ENCODE results near the gene SYT15. TPM values are rescaled to one million over a fixed set of nuclear protein-coding genes. Genes with fewer than 3 reads are reported as not detected.

Gene SYT15
- polyA plus RNA-seq, 1 of the 3 experiments (the other 2 are of a cell fraction) = 0.07 TPM

DNA sequence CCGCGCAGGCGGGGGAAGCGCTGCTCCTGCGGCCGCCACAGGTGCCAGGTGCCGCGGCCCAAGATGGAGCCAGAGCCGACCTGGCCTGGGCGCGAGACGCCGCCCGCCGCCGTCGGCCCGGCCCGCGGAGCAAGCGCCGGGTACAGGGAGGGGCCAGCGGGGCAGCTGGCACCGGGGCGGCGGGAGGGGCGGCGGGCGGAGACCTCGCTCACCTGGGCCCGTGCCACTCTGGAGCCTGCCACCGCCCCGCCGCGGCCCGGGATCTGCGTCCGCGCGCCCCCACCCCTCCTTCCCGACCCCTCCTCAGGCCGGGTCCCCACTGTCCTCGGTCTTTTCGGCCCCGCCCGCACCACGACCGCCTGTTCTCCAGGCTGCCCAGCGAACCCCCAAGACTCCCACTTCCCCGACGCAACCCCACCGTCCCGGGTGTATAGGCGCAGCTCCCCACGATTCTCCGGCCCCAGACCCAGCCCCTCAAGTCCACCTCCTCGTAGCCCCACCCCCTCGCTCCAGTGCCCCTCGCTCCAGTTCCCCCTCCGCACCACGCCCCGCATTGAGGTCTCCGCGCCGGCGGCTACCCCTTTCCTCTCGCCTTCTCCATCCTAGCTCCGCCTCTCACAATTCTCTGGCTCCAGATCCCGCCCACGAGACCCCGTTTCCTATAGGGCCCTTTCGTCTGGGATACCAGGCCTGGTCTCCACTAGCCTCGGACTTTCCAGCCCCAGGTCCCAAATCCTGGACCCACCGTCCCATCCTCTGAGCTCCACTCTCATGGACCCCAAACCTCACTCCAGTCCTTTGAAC lies 22.2 kb upstream of the SYT15 start, which contains the start of gene GPRIN2:
GPRIN2 (minus strand) TSS at position 144 of the 804 bp plus-strand sequence. CDS start 5,922 bp downstream, outside the sequence.
- Histone ChIP-seq H3F3A (replicated peaks; ENCODE audit: insufficient read depth) (no peaks in the 10 kb centered on the region), H3K4me2 (peak within 1 kb of the TSS; percentile 68; the same call in 1 of the 2 replicates), H3K27me3 (ENCODE audit: insufficient read depth) (peaks cover 37% of the 10 kb centered on the region), H4K20me1 (ENCODE audit: insufficient read depth) (no peaks in the 10 kb centered on the region), H3K9ac (no peak within 1 kb of the TSS), H3K4me1 (ENCODE audit: control insufficient read depth in 1 of 2, insufficient read depth in 2 of 2, low read depth in 1 of 2, low read length in 1 of 2) (peaks cover 0 to 3% of the 10 kb centered on the region in 2 experiments; a peak in 1 of 4 replicates), H3K9me3 (no peaks in the 10 kb centered on the region), H2AFZ (ENCODE audit: low read depth) (peak within 1 kb of the TSS; percentile 31; the same call in 1 of the 2 replicates), H3K79me2 (ENCODE audit: insufficient read depth) (no peaks in the 10 kb centered on the region), H3K9me2 (no peaks in the 10 kb centered on the region), H3K4me3 (ENCODE audit: low read depth in 2 of 2, low read length in 1 of 2) (peak within 1 kb of the TSS; percentile 45 to 49), H3K27ac (ENCODE audit: low read depth in 2 of 2, low read length in 1 of 2) (no peak within 1 kb of the TSS), H3K36me3 (replicated peaks in 1 of 2; ENCODE audit: control insufficient read depth in 1 of 2, insufficient read depth in 2 of 2, low read length in 1 of 2) (no peaks in the 10 kb centered on the region)
- ChIA-PET POLR2A (no interaction called here), CTCF (interaction anchor here (0.6 to 1.3 kb wide), 5 partner anchors 9 to 1007 kb away, joined by 3 to 4 read pairs (median 3); no protein-coding TSS in a partner anchor)
- 33% methylated on average over 41 of the region's 74 CpGs for WGBS (ENCODE audit: low lambda C conversion rate)
- TF ChIP-seq JUND (IDR thresholded peaks at IDR 0.05) = no peak
- no peak for TF ChIP-seq MXI1 (IDR thresholded peaks at IDR 0.05; ENCODE audit: low read depth, low read length)
- TF ChIP-seq NFIC (IDR thresholded peaks at IDR 0.05; ENCODE audit: borderline replicate concordance) = no peak
- no peak for TF ChIP-seq EP300 (IDR thresholded peaks at IDR 0.05; ENCODE audit: borderline replicate concordance in 1 of 2, low read depth in 1 of 2, low read length in 1 of 2)
- no peak for TF ChIP-seq RXRA (IDR thresholded peaks at IDR 0.05; ENCODE audit: borderline replicate concordance, low read depth)
- TF ChIP-seq, protein P1, sequence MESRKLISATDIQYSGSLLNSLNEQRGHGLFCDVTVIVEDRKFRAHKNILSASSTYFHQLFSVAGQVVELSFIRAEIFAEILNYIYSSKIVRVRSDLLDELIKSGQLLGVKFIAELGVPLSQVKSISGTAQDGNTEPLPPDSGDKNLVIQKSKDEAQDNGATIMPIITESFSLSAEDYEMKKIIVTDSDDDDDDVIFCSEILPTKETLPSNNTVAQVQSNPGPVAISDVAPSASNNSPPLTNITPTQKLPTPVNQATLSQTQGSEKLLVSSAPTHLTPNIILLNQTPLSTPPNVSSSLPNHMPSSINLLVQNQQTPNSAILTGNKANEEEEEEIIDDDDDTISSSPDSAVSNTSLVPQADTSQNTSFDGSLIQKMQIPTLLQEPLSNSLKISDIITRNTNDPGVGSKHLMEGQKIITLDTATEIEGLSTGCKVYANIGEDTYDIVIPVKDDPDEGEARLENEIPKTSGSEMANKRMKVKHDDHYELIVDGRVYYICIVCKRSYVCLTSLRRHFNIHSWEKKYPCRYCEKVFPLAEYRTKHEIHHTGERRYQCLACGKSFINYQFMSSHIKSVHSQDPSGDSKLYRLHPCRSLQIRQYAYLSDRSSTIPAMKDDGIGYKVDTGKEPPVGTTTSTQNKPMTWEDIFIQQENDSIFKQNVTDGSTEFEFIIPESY (IDR thresholded peaks at IDR 0.05; ENCODE audit: borderline replicate concordance, low read depth) = no peak
- TF ChIP-seq, protein P2, sequence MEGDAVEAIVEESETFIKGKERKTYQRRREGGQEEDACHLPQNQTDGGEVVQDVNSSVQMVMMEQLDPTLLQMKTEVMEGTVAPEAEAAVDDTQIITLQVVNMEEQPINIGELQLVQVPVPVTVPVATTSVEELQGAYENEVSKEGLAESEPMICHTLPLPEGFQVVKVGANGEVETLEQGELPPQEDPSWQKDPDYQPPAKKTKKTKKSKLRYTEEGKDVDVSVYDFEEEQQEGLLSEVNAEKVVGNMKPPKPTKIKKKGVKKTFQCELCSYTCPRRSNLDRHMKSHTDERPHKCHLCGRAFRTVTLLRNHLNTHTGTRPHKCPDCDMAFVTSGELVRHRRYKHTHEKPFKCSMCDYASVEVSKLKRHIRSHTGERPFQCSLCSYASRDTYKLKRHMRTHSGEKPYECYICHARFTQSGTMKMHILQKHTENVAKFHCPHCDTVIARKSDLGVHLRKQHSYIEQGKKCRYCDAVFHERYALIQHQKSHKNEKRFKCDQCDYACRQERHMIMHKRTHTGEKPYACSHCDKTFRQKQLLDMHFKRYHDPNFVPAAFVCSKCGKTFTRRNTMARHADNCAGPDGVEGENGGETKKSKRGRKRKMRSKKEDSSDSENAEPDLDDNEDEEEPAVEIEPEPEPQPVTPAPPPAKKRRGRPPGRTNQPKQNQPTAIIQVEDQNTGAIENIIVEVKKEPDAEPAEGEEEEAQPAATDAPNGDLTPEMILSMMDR (IDR thresholded peaks at IDR 0.05) = no peak
- TF ChIP-seq CHD2 (IDR thresholded peaks at IDR 0.05; ENCODE audit: low read length, partially characterized antibody) = no peak
- TF ChIP-seq, protein P3, sequence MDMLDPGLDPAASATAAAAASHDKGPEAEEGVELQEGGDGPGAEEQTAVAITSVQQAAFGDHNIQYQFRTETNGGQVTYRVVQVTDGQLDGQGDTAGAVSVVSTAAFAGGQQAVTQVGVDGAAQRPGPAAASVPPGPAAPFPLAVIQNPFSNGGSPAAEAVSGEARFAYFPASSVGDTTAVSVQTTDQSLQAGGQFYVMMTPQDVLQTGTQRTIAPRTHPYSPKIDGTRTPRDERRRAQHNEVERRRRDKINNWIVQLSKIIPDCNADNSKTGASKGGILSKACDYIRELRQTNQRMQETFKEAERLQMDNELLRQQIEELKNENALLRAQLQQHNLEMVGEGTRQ (IDR thresholded peaks at IDR 0.05; ENCODE audit: borderline replicate concordance, low read depth, low read length) = no peak
- TF ChIP-seq FOXM1 (IDR thresholded peaks at IDR 0.05; ENCODE audit: low read depth) = no peak
- TF ChIP-seq FOSL2 (IDR thresholded peaks at IDR 0.05; ENCODE audit: borderline replicate concordance, low read depth) = no peak
- TF ChIP-seq GATA2 (CRISPR knock-in tag; IDR thresholded peaks at IDR 0.05) = no peak
- TF ChIP-seq, protein P4, sequence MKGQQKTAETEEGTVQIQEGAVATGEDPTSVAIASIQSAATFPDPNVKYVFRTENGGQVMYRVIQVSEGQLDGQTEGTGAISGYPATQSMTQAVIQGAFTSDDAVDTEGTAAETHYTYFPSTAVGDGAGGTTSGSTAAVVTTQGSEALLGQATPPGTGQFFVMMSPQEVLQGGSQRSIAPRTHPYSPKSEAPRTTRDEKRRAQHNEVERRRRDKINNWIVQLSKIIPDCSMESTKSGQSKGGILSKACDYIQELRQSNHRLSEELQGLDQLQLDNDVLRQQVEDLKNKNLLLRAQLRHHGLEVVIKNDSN (IDR thresholded peaks at IDR 0.05; ENCODE audit: borderline replicate concordance, low read depth) = no peak
- TF ChIP-seq TEAD4 (IDR thresholded peaks at IDR 0.05; ENCODE audit: borderline replicate concordance, insufficient read depth) = no peak
- no peak for TF ChIP-seq ELF1 (IDR thresholded peaks at IDR 0.05)
- DNase-seq = peak; percentile 82
